HG02943 (cell line): ENCODE results near the gene GNA14.
"Not testable (repeated sequence)": the region's sequence is repeated elsewhere in the genome, so short reads cannot be mapped to it uniquely, and the experiment has no call there.

Experiments
- ATAC-seq: cut with Tn5 transposase; IDR thresholded peaks from one replicate; pipeline ENCODE4 v1.9.1; 2021; ENCODE audit warnings: mild to moderate bottlenecking, low read depth, moderate library complexity; ENCODE audit not compliant: unreplicated experiment

The GNA14 gene

GRCh38 chr9:77592476-77592875 is 55.6 kb downstream of the GNA14 start:
- ATAC-seq = no peak

GRCh38 chr9:77589046-77589795 is 58.9 kb downstream of the GNA14 start:
- no peak for ATAC-seq

DNA sequence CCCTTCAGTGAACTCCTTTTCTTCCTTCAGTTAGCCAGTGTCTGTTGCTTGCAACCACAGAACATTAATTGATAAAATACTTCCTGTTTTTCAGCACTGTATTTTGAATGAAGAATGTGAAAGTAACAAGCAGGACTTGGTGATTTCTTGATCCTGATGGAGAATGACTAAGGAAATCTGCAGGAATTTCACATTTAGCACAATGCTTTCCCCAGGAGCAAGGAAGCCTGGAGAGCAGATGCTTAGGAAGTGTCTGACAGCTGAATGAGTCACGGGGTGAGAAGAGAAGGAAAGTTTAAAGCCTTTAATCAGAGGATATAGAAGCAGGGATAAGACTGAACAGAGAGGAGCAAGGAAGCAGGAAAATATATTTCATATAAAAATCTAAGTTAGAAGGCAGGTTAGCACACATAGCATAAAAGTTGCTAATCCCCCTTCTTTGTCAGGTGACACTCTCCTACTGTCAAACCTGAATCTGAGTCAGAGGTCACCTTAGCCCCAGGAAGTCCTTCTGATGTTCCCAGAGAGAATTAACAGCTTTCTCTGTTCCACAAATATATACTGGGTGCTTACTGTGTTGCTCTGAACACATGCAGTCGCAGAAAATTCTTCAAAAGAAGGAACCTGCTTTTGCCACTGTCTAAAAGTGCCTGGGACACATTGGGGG is 59.7 kb downstream of the GNA14 start:
- ATAC-seq = no peak

DNA sequence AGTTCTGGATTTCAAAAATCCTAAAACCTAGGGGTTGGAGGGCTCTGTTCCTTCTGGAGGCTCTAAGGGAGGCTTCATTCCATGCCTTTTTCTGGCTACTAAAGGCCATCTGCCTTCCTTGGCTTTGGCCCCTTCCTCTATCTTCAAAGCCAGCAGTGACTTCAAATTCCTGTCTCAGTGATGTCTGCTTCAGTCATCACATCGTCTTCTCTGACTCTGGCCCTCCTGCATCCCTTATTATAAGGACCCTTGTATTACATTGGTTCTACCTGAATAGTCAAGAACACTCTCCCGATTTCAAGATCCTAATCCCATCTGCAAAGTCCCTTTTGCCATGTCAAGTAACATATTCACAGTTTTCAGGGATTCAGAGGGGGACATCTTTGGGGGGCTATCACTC is 60.3 kb downstream of the GNA14 start:
- ATAC-seq = no peak

GRCh38 chr9:77587042-77587441 is 61.1 kb downstream of the GNA14 start:
- no peak for ATAC-seq

DNA sequence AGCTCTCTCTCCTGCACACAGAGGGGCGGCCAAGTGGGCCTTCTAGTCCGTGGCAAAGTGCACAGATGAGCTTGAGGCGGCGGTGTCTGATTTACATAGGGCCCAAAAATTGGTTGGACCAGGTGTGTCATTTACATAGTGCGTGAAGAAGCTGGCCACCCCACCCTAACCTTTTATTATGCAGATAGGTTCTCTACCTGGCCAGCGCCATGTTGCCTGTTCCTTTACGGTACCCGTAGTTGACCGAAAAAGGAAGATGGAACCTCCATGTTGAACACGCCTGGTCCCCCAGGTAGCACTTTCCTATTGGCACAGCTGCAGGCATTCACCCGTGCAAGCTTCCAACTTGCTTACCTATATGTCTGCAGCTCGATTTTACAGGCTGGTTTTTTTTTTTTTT is 61.5 kb downstream of the GNA14 start:
- no peak for ATAC-seq

- ATAC-seq = no peak
Observed at GRCh38 chr9:77585335-77585786, 62.8 kb downstream of the GNA14 start.

- not testable (repeated sequence) for ATAC-seq
Observed at GRCh38 chr9:77584927-77585326, 63.2 kb downstream of the GNA14 start.

GRCh38 chr9:77582961-77583576 is 65.1 kb downstream of the GNA14 start:
- ATAC-seq = no peak

DNA sequence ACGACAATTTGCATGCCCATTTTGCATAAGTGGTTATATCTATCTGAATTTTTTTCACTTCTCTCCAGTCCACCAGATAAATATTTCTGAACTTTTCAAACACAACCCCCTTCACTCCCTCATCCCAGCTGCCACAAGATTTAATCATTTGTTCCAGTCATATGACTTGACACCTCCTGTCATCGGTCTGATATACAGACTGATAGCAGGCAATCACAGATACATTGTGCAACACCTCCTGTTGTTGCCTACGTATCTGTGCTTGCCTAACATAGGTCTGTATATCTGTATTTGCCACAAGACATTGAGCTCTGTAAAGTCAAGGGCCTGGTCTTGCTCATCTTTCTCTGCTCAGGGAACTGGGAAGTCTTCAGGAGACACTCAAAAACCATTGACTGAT is 65.6 kb downstream of the GNA14 start:
- ATAC-seq = no peak

GRCh38 chr9:77575785-77576184 is 72.3 kb downstream of the GNA14 start:
- ATAC-seq = no peak

- no peak for ATAC-seq
Observed at GRCh38 chr9:77569335-77569734, 78.8 kb downstream of the GNA14 start.

DNA sequence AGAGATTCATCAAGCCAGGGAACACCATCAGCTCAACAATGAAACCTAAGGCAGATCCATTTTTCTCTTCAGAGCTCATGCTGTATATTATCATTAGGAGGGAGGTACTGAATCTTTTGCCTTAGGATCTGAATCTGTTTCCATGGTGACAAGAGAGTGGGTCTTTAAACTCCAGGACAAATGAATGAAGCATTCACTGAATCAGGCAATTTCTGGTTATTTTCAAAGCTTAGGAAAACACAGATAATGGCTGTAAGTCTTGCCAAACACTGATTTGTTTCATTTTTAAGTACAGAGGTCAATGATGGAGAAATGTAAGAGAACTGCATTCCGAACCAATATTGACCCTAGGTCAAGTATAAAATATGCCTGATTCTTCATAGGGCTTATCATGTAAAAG is 84.9 kb downstream of the GNA14 start:
- ATAC-seq = no peak

DNA sequence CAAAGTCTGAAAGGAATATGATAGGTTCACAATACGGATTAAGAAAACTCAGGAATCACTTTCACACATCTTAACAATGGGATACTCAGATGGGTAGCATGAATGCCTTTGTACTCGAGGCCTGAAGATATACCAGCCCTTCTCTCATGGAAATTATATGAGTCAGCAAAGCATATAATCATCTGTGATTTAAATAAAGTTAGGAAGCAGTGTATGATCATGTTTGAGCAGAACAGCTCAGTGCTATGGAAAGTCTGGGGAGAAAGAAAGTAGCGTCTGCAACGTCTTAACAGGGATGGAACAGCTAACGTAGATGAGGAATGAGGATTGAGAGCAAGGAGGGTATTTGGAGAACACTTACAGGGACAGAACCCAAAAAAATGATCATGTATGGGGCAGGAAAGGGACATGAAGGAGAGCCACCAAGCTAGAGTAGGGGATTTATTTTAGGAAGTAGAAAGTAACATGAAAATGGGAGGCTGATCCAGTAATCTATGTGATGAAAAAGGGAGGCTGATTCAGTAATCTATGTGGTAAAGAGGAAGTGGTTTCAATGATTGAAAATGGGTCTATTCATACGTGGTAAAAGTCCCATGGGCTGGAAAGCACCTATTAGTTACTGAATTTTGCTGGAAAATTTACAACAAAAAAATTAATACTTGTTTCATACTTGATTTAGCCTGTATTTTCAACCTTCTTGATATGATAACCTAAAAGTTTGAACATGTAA is 85.9 kb downstream of the GNA14 start:
- no peak for ATAC-seq

DNA sequence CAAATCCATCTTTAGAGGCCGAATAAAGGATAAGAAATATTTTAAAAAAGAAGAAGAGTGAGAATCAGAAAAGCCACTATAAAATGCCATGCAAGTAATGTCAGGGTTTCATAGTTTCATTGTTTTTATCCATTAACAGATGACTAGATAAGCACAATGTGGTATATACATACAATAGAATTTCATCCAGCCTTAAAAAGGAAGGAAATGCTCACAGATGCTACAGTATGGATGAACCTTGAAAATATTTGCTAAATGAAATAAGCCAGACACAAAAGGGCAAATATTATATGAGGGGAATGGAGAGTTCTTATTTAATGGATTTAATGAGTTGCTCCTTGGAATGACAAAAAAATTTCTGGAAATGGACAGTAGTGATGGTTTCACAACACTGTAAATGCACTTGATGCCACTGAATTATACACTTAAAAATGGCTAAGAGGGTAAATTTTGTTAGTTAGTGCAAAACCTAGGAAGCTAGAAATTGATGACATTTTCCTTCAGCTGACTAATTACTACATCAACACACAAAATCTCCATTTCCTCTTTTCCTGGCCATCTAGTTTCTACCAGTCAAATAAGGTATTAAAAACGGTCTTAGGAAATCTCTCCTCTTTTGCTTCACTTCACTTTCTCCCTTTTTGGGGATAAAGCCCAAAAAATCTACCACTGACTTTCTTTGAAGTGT is 86.6 kb downstream of the GNA14 start:
- no peak for ATAC-seq

GRCh38 chr9:77556396-77556795 is 91.7 kb downstream of the GNA14 start:
- ATAC-seq = no peak

- ATAC-seq = no peak
Observed at GRCh38 chr9:77554586-77555105, 93.5 kb downstream of the GNA14 start.

GRCh38 chr9:77547106-77547730 is 100.9 kb downstream of the GNA14 start:
- no peak for ATAC-seq

GRCh38 chr9:77546376-77546950 is 101.7 kb downstream of the GNA14 start:
- no peak for ATAC-seq
